Measurements from ENCODE around the gene SNX14.

Gene SNX14

DNA sequence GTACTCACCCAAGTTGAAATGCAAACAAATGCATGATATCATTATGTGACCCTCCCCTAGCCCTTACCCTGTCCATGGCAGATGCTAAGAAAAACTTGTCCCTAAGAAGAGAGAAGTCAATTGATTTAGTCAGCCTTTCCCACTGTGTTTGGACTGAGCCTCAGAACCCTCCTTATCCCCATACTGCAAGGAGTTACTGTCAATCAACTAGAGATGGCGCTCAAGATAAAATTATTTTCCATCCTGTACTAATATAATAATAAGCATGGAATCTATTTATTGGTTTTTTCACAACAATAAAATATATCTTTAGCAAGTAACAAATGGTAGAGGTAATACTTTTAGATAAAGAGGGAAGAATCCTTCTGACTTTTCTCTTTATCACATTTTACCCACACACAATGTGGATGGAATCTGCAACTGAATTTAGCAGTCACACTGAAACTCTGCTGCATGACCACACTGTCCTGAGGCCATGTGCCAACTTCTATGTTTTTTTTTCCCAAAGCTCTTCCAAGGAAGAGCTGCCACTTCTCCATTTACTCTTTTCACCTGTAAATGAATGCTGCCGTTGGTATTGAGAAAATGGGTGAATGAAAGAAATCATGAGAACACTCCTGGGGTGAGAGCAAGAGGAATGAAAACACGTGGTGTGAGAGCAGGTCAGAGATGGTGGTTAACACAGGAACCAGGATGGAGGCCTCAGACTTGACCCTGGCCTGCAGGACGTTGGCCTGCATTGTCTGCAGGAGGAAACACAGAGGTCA is 133.3 kb downstream of the SNX14 start:
- DNase-seq (ENCODE audit: low spot score), result no peak
- no peaks in the 10 kb centered on the region for H3K9me3 ChIP-seq (ENCODE audit: severe bottlenecking)
- no peaks in the 10 kb centered on the region for H3K27me3 ChIP-seq (ENCODE audit: insufficient read depth, poor library complexity, severe bottlenecking)
- no peak for TF ChIP-seq CTCF (IDR thresholded peaks at IDR 0.05; ENCODE audit: poor library complexity, severe bottlenecking)
- peaks cover 79% of the 10 kb centered on the region for H3K4me1 ChIP-seq (ENCODE audit: insufficient read depth, poor library complexity, severe bottlenecking)
- H3K36me3 ChIP-seq (ENCODE audit: low read depth), result no peaks in the 10 kb centered on the region
- H3K27ac ChIP-seq (ENCODE audit: poor library complexity, severe bottlenecking), result peak overlapping the region; percentile 99
- H3K4me3 ChIP-seq (ENCODE audit: severe bottlenecking), result no peak overlapping the region
- no peak for ATAC-seq (ENCODE audit: low read depth)

DNA sequence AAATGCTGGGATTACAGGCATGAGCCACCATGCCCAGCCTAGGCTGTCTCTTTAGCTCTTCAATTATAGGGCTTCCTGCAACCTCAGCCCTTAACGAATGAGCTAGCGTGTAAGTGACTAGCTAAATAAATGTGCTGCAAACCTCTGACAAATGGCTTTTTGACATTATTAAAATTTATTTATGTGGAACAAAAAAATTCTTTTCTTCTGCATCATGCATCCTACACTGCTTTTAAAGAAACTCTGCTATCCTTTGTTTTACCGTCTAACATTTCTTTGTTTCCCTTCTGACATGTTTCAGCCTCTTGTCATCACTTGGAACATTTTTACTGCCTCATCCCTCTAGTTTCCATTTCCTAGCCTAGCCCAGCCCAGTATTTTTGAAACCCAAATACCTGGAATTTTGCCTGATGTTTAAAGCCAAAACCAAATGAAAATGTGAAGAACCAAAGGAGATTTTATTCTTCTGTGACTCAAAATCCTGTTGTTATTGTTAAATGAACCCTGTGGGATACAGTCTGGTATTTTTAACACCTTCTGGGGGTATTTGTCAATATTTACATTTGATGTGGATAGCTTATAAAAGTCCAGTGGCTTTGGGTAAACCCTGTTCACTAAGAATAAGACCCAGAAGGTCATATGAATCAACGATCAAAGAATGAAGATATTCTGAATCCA is 134.3 kb downstream of the SNX14 start:
- Histone ChIP-seq H3K4me3 (ENCODE audit: severe bottlenecking) (no peak overlapping the region), H3K9me3 (ENCODE audit: severe bottlenecking) (no peaks in the 10 kb centered on the region), H3K36me3 (ENCODE audit: low read depth) (peaks cover 5% of the 10 kb centered on the region), H3K27me3 (ENCODE audit: insufficient read depth, poor library complexity, severe bottlenecking) (no peaks in the 10 kb centered on the region), H3K27ac (ENCODE audit: poor library complexity, severe bottlenecking) (peak overlapping the region; percentile 99), H3K4me1 (ENCODE audit: insufficient read depth, poor library complexity, severe bottlenecking) (peaks cover 78% of the 10 kb centered on the region)
- peak; percentile 63 for ATAC-seq (ENCODE audit: low read depth)
- no peak for DNase-seq (ENCODE audit: low spot score)
- no peak for TF ChIP-seq CTCF (IDR thresholded peaks at IDR 0.05; ENCODE audit: poor library complexity, severe bottlenecking)

DNA sequence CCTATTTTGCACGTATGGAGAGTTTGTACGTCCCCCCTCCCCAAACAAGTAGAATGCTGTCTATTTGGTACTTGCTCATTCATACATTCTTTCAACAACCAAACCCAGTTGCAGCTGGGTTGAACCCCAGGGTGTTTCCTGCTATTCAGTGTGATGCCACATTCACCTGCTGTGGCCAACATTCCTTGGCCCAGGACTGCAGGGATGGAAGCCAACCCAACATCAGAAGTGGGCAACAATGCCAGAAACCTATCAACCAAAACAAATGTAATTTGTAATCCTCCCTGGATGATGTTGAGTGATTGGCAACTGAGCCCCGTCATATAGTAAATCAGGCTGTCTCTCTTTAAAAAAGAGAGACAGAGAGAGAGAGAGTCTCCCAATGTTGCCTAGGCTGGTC is 134.9 kb downstream of the SNX14 start:
- Histone ChIP-seq H3K9me3 (ENCODE audit: severe bottlenecking) (no peaks in the 10 kb centered on the region), H3K4me1 (ENCODE audit: insufficient read depth, poor library complexity, severe bottlenecking) (peaks cover 78% of the 10 kb centered on the region), H3K4me3 (ENCODE audit: severe bottlenecking) (no peak overlapping the region), H3K27ac (ENCODE audit: poor library complexity, severe bottlenecking) (peak overlapping the region; percentile 99), H3K36me3 (ENCODE audit: low read depth) (peaks cover 10% of the 10 kb centered on the region), H3K27me3 (ENCODE audit: insufficient read depth, poor library complexity, severe bottlenecking) (no peaks in the 10 kb centered on the region)
- TF ChIP-seq CTCF (IDR thresholded peaks at IDR 0.05; ENCODE audit: poor library complexity, severe bottlenecking), result no peak
- DNase-seq (ENCODE audit: low spot score) (no peak), ATAC-seq (ENCODE audit: low read depth) (no peak; the same call in 2 of the 3 replicates)

DNA sequence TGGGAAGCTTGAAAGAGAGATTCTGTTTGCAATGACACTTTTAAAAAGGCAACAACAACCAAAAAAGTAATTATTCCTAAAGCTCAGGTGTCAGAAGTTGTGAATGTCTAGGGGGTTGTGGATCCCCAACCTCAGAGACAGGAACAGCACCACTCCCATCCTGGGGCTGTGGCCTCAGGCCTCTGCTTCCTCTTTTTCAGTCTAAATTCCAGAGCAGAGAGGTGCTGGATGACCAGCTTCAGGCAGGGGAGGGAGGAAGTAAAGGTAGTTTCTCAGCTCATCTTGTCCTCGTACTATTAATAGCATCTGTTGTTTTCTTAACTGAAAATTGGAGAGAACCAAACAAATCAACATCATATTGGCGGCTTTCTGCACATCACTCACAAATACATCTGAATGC is 135.5 kb downstream of the SNX14 start:
- ATAC-seq (ENCODE audit: low read depth) (0 out of 3 replicates have a peak, but pooled peaks have one; percentile 12), DNase-seq (ENCODE audit: low spot score) (no peak)
- no peaks in the 10 kb centered on the region for H3K27me3 ChIP-seq (ENCODE audit: insufficient read depth, poor library complexity, severe bottlenecking)
- H3K4me1 ChIP-seq (ENCODE audit: insufficient read depth, poor library complexity, severe bottlenecking), result peaks cover 74% of the 10 kb centered on the region
- peak overlapping the region; percentile 99 for H3K27ac ChIP-seq (ENCODE audit: poor library complexity, severe bottlenecking)
- H3K4me3 ChIP-seq (ENCODE audit: severe bottlenecking), result no peak overlapping the region
- H3K9me3 ChIP-seq (ENCODE audit: severe bottlenecking), result no peaks in the 10 kb centered on the region
- TF ChIP-seq CTCF (IDR thresholded peaks at IDR 0.05; ENCODE audit: poor library complexity, severe bottlenecking), result no peak
- H3K36me3 ChIP-seq (ENCODE audit: low read depth), result peaks cover 11% of the 10 kb centered on the region

DNA sequence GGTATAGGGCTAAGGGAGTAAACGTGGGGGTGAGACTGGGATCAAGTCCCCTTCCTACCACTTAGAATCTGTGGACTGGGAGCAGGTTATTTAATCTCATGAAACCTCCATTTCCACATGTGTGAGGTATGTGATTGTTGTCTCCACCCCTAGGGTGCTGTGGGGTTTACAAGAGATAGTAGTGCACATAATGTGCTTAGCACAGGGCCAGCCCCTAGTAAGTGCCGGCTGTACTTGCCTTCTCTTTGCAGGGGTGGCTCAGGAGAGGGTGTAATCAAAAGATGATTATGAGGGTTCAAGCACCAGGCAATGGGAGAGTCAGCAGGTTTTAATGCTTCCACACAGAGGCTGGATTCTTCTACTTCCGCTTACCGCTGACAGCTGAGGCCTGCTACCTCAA is 136.9 kb downstream of the SNX14 start:
- peaks cover 23% of the 10 kb centered on the region for H3K36me3 ChIP-seq (ENCODE audit: low read depth)
- peaks cover 75% of the 10 kb centered on the region for H3K4me1 ChIP-seq (ENCODE audit: insufficient read depth, poor library complexity, severe bottlenecking)
- ATAC-seq (ENCODE audit: low read depth), result no peak
- H3K9me3 ChIP-seq (ENCODE audit: severe bottlenecking), result no peaks in the 10 kb centered on the region
- no peak overlapping the region for H3K4me3 ChIP-seq (ENCODE audit: severe bottlenecking)
- no peaks in the 10 kb centered on the region for H3K27me3 ChIP-seq (ENCODE audit: insufficient read depth, poor library complexity, severe bottlenecking)
- no peak for TF ChIP-seq CTCF (IDR thresholded peaks at IDR 0.05; ENCODE audit: poor library complexity, severe bottlenecking)
- peak overlapping the region; percentile 99 for H3K27ac ChIP-seq (ENCODE audit: poor library complexity, severe bottlenecking)
- DNase-seq (ENCODE audit: low spot score), result no peak

Data from RWPE2 (cell line).